Heart left ventricle (tissue), 13 donors: ENCODE measurements around the gene SUFU.

ENCODE experiments used
- POLR2A ChIP-seq, 2 donors: fragments of 450-650 bp; IDR thresholded peaks; one replicate each; pipeline ENCODE4 v1.6.1; 2017; ENCODE audit warnings: antibody characterized with exemption in 2 of 2, mild to moderate bottlenecking in 2 of 2, moderate library complexity in 2 of 2
- TF ChIP-seq, protein P1 (sequence below), 12 donors: fragments of 200-600 bp; sonication (generic) in 4 of 12; IDR thresholded peaks; one replicate each; pipeline versions ENCODE4 v1.5.0 to v1.8.0; 2018 to 2022; ENCODE audit warnings: antibody characterized with exemption in 12 of 12, mild to moderate bottlenecking in 5 of 12
- donor health status: ischemic (EF 13 %, LVEDD 7.1; RV severe dilation, severe dysfunction).
- donor health status: DM: no; HTN: yes; CAD: no.
- donor health status: DM: no; HTN: no; CAD: no.
- donor health status: ischemic (EF 25% LVEDD 6.9; RV normal size, moderate dysfunction).
- donor health status: ischemic (EF 25% LVEDD 5.7; RV mildly dilated, moderate dysfunction).
- donor health status: ischemic (EF 35%, LVEDD 5.7; RV mildly dilated, moderate dysfunction).
- donor health status: nonischemic (EF 11% LVEDD 7.7; RV severe dilation, severe dysfunction).
- donor health status: DM: yes; HTN: yes; CAD: no.
- donor health status: PGD.
- donor health status: ischemic (EF 29% LVEDD 5.4; RV normal size, mild dysfunction).
- donor health status: nonischemic (EF 23%, LVEDD 6.1; RV moderate dilation, normal function).

DNA sequence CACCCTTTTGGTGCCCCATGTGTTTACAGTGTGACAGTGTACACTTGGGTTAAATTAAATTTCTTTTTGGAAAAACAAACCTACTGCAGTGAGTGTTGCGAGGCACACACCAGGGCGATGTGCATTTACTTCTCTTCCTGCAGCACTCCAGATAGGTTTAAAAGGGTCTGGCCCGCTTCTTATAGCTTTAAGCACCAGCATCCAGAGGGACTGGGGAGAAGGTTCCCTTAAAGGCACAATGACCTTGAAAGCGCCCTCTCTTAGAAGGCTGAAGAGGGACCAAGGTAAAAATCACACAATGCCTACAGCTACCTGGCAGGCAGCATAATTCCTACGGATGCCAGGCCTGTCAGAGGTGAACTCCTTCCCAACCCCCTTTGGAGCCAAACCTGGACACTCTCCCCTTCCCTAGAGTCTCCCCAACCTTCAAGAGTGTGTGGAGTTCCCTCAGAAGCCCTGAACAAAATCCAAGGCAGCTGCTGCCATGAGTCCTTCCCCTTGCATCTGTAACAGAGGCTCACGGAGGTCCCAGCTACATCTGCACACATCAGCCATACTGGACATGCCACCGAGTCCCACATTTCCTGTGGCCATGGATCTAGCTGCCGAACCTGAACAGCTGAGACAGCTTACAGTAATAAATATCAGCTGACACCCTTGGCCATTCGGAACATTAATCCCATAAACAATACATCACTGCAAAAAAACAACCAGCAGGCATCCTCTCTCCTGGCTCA is 173.7 kb downstream of the SUFU start:
- TF ChIP-seq, protein P1, sequence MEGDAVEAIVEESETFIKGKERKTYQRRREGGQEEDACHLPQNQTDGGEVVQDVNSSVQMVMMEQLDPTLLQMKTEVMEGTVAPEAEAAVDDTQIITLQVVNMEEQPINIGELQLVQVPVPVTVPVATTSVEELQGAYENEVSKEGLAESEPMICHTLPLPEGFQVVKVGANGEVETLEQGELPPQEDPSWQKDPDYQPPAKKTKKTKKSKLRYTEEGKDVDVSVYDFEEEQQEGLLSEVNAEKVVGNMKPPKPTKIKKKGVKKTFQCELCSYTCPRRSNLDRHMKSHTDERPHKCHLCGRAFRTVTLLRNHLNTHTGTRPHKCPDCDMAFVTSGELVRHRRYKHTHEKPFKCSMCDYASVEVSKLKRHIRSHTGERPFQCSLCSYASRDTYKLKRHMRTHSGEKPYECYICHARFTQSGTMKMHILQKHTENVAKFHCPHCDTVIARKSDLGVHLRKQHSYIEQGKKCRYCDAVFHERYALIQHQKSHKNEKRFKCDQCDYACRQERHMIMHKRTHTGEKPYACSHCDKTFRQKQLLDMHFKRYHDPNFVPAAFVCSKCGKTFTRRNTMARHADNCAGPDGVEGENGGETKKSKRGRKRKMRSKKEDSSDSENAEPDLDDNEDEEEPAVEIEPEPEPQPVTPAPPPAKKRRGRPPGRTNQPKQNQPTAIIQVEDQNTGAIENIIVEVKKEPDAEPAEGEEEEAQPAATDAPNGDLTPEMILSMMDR (IDR thresholded peaks at IDR 0.05), result no peak
- no peak for TF ChIP-seq POLR2A (IDR thresholded peaks at IDR 0.05)
